OCI-LY3 (cell line): ENCODE data around the gene TTC32.

Source experiments
- H2AFZ ChIP-seq: fragments of 200-600, 300-600 bp; shearing (Covaris generic); 2 replicates; pipeline ENCODE4 v1.6.0; 2014; ENCODE audit warnings: antibody characterized with exemption, low read depth, low read length
- H3K27ac ChIP-seq: fragments of 200-600, 300-600 bp; sonication (generic); 2 replicates; pipeline ENCODE4 v1.5.1; 2014; ENCODE audit warnings: mild to moderate bottlenecking, low read length, moderate library complexity, mixed read lengths
- H3K27me3 ChIP-seq: fragments of 200-600, 300-600 bp; sonication (generic); 2 replicates; pipeline ENCODE4 v1.6.1; 2014; ENCODE audit warnings: low read depth, low read length, mixed read lengths
- H3K36me3 ChIP-seq: fragments of 200-600, 300-600 bp; sonication (generic); replicated peaks from 2 replicates; pipeline ENCODE3; 2014; ENCODE audit warnings: low read depth, low read length, mixed read lengths
- H3K4me1 ChIP-seq: fragments of 300-600, 200-600 bp; sonication (generic); 2 replicates; pipeline ENCODE4 v1.6.1; 2014; ENCODE audit warnings: low read length, mixed read lengths
- H3K4me2 ChIP-seq: fragments of 200-600, 300-600 bp; sonication (generic); 2 replicates; pipeline ENCODE4 v1.6.1; 2014; ENCODE audit warnings: low read length, mixed read lengths
- H3K4me3 ChIP-seq: fragments of 300-600, 200-600 bp; sonication (generic); 2 replicates; pipeline ENCODE4 v1.5.1; 2014; ENCODE audit warnings: antibody characterized with exemption, mild to moderate bottlenecking, low read length, moderate library complexity
- H3K79me2 ChIP-seq: fragments of 300-600, 200-600 bp; shearing (Covaris generic); 2 replicates; pipeline ENCODE4 v1.6.1; 2014; ENCODE audit warnings: mild to moderate bottlenecking, low read length, mixed read lengths
- H3K9ac ChIP-seq: fragments of 300-600, 200-600 bp; shearing (Covaris generic); 2 replicates; pipeline ENCODE4 v1.6.0; 2014; ENCODE audit warnings: mild to moderate bottlenecking, low read length, moderate library complexity
- H3K9me3 ChIP-seq: fragments of 200-600, 300-600 bp; shearing (Covaris generic); 2 replicates; pipeline ENCODE4 v1.6.1; 2014; ENCODE audit warnings: low read length, mixed read lengths; ENCODE audit not compliant: insufficient read depth
- H4K20me1 ChIP-seq: fragments of 200-600, 300-600 bp; sonication (generic); 2 replicates; pipeline ENCODE4 v1.6.1; 2016; ENCODE audit warnings: low read length, mixed read lengths; ENCODE audit not compliant: insufficient read depth
- EZH2phosphoT487 ChIP-seq: fragments of 200-600 bp; shearing (Covaris generic); IDR thresholded peaks from 2 replicates; pipeline ENCODE4 v1.6.1; 2018; ENCODE audit warnings: antibody characterized with exemption, mixed run types, low read depth
- TF ChIP-seq, protein P1 (sequence below): fragments of 200-600, 300-600 bp; sonication (generic); IDR thresholded peaks from 2 replicates; pipeline ENCODE4 v1.5.1; 2014; ENCODE audit warnings: antibody characterized with exemption, low read length, low read depth

TTC32 gene

GRCh38 chr2:19878268-19879046 is 23.3 kb downstream of the TTC32 start:
- Histone ChIP-seq H3K79me2 (no peaks in the 10 kb centered on the region), H3K36me3 (peaks cover 8% of the 10 kb centered on the region), H3K27ac (no peak overlapping the region), H3K9me3 (no peaks in the 10 kb centered on the region), H3K4me1 (peaks cover 12% of the 10 kb centered on the region), H4K20me1 (no peaks in the 10 kb centered on the region), H3K27me3 (no peaks in the 10 kb centered on the region), H3K4me3 (no peak overlapping the region), H3K4me2 (no peak overlapping the region), H3K9ac (no peak overlapping the region), H2AFZ (no peak overlapping the region)
- no peak for TF ChIP-seq EZH2phosphoT487
- TF ChIP-seq, protein P1, sequence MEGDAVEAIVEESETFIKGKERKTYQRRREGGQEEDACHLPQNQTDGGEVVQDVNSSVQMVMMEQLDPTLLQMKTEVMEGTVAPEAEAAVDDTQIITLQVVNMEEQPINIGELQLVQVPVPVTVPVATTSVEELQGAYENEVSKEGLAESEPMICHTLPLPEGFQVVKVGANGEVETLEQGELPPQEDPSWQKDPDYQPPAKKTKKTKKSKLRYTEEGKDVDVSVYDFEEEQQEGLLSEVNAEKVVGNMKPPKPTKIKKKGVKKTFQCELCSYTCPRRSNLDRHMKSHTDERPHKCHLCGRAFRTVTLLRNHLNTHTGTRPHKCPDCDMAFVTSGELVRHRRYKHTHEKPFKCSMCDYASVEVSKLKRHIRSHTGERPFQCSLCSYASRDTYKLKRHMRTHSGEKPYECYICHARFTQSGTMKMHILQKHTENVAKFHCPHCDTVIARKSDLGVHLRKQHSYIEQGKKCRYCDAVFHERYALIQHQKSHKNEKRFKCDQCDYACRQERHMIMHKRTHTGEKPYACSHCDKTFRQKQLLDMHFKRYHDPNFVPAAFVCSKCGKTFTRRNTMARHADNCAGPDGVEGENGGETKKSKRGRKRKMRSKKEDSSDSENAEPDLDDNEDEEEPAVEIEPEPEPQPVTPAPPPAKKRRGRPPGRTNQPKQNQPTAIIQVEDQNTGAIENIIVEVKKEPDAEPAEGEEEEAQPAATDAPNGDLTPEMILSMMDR = no peak

GRCh38 chr2:19876751-19877150 is 25.0 kb downstream of the TTC32 start:
- Histone ChIP-seq H3K4me2 (no peak overlapping the region), H3K27me3 (no peaks in the 10 kb centered on the region), H3K9me3 (no peaks in the 10 kb centered on the region), H3K36me3 (peaks cover 8% of the 10 kb centered on the region), H4K20me1 (no peaks in the 10 kb centered on the region), H3K4me3 (no peak overlapping the region), H3K27ac (no peak overlapping the region), H2AFZ (no peak overlapping the region), H3K79me2 (no peaks in the 10 kb centered on the region), H3K9ac (no peak overlapping the region), H3K4me1 (peaks cover 12% of the 10 kb centered on the region)
- TF ChIP-seq, protein P1 = no peak
- TF ChIP-seq EZH2phosphoT487 = no peak

DNA sequence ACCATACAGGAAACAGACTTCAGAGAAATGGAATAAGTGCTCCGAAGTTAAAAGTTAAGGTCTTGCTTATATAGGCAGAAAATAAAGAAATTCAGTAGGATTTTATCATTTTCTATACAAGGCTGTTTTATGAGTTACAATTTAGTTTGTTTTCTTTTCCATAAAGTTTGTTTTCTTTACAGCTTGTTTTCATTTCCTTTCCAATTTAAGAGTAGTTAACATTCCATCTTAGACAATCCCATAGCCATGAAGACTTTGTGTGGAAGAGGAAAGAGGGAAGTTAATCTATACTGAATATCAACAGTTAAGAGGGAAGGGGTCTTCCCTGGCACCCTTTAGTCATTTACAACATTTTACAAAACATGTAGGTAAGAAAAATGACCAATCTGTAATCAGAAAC is 26.5 kb downstream of the TTC32 start:
- Histone ChIP-seq H3K4me1 (peaks cover 7% of the 10 kb centered on the region), H3K79me2 (no peaks in the 10 kb centered on the region), H3K4me2 (no peak overlapping the region), H3K36me3 (peaks cover 5% of the 10 kb centered on the region), H3K9me3 (no peaks in the 10 kb centered on the region), H3K9ac (no peak overlapping the region), H3K27ac (no peak overlapping the region), H4K20me1 (no peaks in the 10 kb centered on the region), H3K4me3 (no peak overlapping the region), H2AFZ (no peak overlapping the region), H3K27me3 (no peaks in the 10 kb centered on the region)
- TF ChIP-seq, protein P1 = no peak
- no peak for TF ChIP-seq EZH2phosphoT487

DNA sequence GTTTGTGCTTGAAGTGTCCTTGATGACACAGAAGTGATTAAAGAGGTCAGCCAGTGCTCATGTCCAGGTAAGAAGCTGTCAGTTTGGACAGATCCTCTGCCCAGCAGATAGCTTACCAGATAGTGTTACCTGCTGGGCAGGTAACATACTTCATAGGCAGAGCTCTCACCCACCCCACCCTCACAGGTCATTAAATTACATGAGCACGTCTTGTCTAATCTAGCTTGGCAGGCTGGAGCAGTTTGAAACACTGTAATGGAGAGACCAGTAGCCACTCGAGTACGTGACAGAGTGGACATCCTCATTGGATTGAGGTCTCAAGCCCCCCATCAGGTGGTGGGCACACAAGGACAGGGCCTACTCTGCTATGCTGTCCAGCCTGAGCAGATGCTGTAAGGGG is 27.1 kb downstream of the TTC32 start:
- H3K36me3 ChIP-seq = peaks cover 1% of the 10 kb centered on the region
- H2AFZ ChIP-seq = no peak overlapping the region
- TF ChIP-seq, protein P1 = no peak
- TF ChIP-seq EZH2phosphoT487 = no peak
- H3K4me1 ChIP-seq = peaks cover 1% of the 10 kb centered on the region
- H3K27ac ChIP-seq = no peak overlapping the region
- no peak overlapping the region for H3K4me3 ChIP-seq
- no peaks in the 10 kb centered on the region for H3K9me3 ChIP-seq
- H3K4me2 ChIP-seq = no peak overlapping the region
- no peaks in the 10 kb centered on the region for H3K27me3 ChIP-seq
- no peaks in the 10 kb centered on the region for H4K20me1 ChIP-seq
- no peak overlapping the region for H3K9ac ChIP-seq
- H3K79me2 ChIP-seq = no peaks in the 10 kb centered on the region
